ENCODE measurements around the gene CAMKK2.

GRCh38 chr12:121202407-121203355 is 93.8 kb downstream of the CAMKK2 start:
- no peak for TF ChIP-seq CTCF (IDR thresholded peaks at IDR 0.05; ENCODE audit: low read depth, low read length)
- no peak for TF ChIP-seq POLR2A (IDR thresholded peaks at IDR 0.05; ENCODE audit: extremely low read depth, insufficient read length)

All from NB4 (cell line).